GM10266 (cell line): ENCODE measurements around the gene NKD2.

Source experiments
- DNase-seq: peaks from one replicate; pipeline ENCODE4 v3.0.0; 2012; ENCODE audit errors: extremely low spot score
- TF ChIP-seq, protein P1 (sequence below): IDR thresholded peaks from 2 replicates; pipeline ENCODE4 v1.5.1; 2012; ENCODE audit warnings: mild to moderate bottlenecking, low read depth; ENCODE audit not compliant: control insufficient read depth, insufficient read depth; ENCODE audit errors: missing control alignments

NKD2 gene

DNA sequence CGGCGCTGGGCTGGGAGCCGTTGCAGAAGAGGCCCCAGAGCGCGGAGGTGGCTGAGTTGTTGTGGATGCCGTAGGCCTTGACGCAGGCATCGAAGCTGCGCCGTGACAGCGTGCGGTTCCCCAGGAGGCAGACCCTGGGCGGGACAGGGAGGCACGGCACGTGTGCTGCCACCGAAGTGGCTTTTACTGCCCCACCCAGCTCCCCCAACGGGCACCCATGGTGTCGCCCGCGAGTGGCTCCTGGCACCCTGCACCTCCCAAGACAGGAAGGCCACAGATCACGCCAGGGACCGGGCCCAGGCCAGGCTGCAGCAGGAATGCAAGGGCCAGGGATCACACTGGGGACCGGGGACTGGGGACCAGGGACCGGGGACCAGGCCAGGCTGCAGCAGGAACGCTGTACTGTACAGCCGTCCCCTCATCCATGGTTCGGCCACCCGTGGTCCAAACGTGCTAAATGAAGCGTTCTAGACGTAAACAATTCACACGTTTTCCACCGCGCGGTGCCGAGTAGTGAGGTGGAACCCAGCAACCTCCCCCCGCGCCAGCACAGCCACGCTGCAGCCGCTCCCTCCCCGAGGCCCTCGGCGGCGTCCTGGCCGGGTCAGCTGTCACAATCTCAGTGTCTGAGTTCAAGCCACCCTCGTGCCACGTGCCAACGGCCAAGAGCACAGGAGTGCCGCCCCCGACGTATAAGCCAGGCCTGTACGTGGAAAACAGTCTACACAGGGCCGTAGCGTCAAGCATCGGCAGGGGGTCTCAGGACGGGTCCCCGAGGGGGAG is 75.4 kb downstream of the NKD2 start:
- DNase-seq = no peak
- TF ChIP-seq, protein P1, sequence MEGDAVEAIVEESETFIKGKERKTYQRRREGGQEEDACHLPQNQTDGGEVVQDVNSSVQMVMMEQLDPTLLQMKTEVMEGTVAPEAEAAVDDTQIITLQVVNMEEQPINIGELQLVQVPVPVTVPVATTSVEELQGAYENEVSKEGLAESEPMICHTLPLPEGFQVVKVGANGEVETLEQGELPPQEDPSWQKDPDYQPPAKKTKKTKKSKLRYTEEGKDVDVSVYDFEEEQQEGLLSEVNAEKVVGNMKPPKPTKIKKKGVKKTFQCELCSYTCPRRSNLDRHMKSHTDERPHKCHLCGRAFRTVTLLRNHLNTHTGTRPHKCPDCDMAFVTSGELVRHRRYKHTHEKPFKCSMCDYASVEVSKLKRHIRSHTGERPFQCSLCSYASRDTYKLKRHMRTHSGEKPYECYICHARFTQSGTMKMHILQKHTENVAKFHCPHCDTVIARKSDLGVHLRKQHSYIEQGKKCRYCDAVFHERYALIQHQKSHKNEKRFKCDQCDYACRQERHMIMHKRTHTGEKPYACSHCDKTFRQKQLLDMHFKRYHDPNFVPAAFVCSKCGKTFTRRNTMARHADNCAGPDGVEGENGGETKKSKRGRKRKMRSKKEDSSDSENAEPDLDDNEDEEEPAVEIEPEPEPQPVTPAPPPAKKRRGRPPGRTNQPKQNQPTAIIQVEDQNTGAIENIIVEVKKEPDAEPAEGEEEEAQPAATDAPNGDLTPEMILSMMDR = no peak

DNA sequence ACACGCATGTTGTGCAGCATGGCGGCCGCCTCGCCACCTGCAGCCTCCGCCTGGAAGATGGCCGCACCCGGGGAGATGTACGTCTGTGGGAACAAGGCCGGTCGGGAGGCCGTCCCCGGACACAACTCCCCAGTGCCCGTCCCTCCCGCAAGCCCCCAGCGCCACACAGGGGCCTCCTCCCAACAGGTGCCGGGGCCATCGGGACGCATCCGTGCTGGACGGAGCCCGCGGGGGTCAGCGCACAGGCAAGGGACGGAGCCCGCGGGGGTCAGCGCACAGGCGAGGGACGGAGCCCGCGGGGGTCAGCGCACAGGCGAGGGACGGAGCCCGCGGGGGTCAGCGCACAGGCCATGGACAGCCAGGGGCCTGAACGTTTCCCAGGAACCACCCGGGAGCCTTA is 76.8 kb downstream of the NKD2 start:
- no peak for DNase-seq
- TF ChIP-seq, protein P1 = no peak

DNA sequence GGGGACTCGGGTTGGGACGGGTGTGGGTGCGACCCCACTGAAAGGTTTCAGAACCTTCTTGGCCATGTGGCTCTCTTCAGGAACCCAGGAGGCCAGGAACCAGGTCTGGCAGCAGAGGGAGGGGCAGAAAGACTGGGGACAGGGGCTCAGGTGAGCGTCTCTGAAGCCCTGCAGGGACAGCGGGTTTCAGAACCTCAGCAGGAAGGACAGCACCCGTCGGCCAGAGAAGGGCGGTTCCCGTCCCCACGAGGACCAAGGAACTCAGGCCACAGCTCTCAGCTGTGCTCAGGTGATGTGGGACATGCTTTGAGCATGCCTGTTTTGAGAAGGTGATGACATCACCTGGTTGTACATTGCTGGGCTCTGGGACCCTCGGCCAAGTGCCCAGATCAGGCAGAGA is 77.5 kb downstream of the NKD2 start:
- no peak for DNase-seq
- TF ChIP-seq, protein P1 = no peak

DNA sequence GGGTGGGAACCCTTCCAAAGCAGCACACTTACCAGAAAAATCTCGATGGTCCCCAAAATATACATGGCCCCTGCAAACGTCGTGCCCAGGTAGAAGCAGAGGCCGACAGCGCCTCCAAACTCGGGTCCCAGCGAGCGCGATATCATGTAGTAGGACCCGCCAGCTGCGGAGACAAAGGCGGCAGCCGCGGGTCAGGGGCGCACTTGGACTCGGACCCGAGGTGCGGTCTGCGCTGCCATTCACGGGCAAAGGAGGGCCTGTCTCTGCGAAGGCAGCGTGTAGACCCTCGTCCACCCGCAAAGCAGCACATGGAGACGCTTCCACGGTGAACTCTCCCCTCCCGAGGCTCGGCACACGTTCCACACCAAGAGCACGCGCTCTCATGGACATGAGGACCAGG is 78.3 kb downstream of the NKD2 start:
- no peak for DNase-seq
- TF ChIP-seq, protein P1 = no peak

DNA sequence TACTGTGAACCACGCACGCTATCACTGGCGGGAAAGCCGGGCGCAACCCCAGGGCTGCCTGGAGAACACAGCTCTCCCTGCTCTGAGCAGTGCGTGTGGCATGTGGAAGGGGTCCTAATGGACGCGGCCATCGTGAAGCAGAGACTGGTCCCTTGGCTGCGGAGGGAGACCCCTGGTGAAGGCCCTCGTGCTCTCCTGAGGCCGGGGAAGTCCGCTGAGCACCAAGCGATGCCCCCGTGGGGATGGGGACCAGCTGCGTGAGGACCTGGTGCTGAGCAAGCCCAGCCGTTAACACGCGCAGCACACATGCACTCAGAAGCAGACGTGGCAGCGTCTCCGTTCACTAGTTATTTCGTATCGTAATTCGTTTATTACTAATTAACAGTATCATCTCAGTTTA is 78.8 kb downstream of the NKD2 start:
- DNase-seq = no peak

DNA sequence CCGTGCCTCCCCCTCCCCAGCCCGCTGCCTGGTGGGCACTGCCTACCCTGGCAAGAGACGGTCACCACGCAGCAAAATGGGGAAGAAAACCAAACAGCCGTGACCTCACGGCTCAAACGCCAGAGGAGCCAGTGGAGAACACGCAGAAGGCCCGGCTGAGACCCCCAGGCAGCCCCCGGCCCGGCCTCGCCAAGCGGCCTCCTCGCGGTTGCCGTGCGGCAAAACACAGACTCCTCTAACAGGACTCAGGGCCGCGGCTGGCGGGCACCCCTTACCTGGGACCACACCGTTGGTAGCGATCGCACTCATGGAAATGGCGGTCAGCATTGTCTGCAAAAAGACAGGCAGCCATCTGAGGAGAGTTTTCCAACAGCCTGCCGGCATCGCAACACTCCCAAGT is 79.4 kb downstream of the NKD2 start:
- TF ChIP-seq, protein P1 = no peak
- no peak for DNase-seq

More for the DNA sequence above, 78.8 kb downstream of the NKD2 start:
- TF ChIP-seq, protein P1 = no peak
